ENCODE measurements around the gene PLPPR1. TPM values are rescaled to one million over a fixed set of nuclear protein-coding genes. Genes with fewer than 3 reads are reported as not detected.

The PLPPR1 gene
- total RNA-seq, 1 donor from 2014 or later: not detected

DNA sequence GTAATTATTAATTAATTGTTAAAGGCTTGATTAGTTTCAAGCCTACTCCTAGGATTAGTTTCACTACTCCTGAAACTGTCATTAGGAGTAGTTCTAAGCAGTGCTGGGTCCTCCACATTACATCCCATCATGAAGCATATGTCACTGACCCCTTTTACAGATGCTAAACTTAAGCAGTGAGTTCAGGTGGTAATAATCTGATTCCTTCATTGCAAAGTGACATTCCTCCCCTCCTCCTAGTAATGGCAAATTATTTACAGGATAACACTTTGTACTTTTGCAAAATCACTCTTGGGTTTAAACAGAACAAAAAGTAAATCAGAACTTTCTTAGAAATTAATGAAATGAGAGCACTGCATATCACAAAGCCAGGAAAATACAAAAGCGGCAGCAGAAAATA, 303.8 kb downstream of the PLPPR1 start:
- Mint-ChIP-seq H3K27me3 (ENCODE audit: unreplicated experiment) (peaks cover 16% of the 10 kb centered on the region), H3K9me3 (ENCODE audit: unreplicated experiment) (no peaks in the 10 kb centered on the region), H3K27ac (ENCODE audit: unreplicated experiment) (no peak overlapping the region), H3K4me3 (ENCODE audit: unreplicated experiment) (no peak overlapping the region), H3K4me1 (ENCODE audit: unreplicated experiment) (no peaks in the 10 kb centered on the region), H3K36me3 (ENCODE audit: unreplicated experiment) (no peaks in the 10 kb centered on the region)
- TF ChIP-seq CTCF (IDR thresholded peaks at IDR 0.05): no peak
- DNase-seq (ENCODE audit: extremely low spot score, unreplicated experiment): no peak

GRCh38 chr9:101333490-101333889, 305.0 kb downstream of the PLPPR1 start:
- H3K9me3 Mint-ChIP-seq (ENCODE audit: unreplicated experiment): no peaks in the 10 kb centered on the region
- H3K4me3 Mint-ChIP-seq (ENCODE audit: unreplicated experiment): no peak overlapping the region
- peaks cover 16% of the 10 kb centered on the region for H3K27me3 Mint-ChIP-seq (ENCODE audit: unreplicated experiment)
- H3K4me1 Mint-ChIP-seq (ENCODE audit: unreplicated experiment): no peaks in the 10 kb centered on the region
- no peaks in the 10 kb centered on the region for H3K36me3 Mint-ChIP-seq (ENCODE audit: unreplicated experiment)
- DNase-seq (ENCODE audit: extremely low spot score, unreplicated experiment): no peak
- no peak for TF ChIP-seq CTCF (IDR thresholded peaks at IDR 0.05)
- no peak overlapping the region for H3K27ac Mint-ChIP-seq (ENCODE audit: unreplicated experiment)

GRCh38 chr9:101333926-101334702, 305.6 kb downstream of the PLPPR1 start:
- Mint-ChIP-seq H3K9me3 (ENCODE audit: unreplicated experiment) (no peaks in the 10 kb centered on the region), H3K27ac (ENCODE audit: unreplicated experiment) (no peak overlapping the region), H3K4me3 (ENCODE audit: unreplicated experiment) (no peak overlapping the region), H3K4me1 (ENCODE audit: unreplicated experiment) (no peaks in the 10 kb centered on the region), H3K36me3 (ENCODE audit: unreplicated experiment) (no peaks in the 10 kb centered on the region), H3K27me3 (ENCODE audit: unreplicated experiment) (peaks cover 14% of the 10 kb centered on the region)
- TF ChIP-seq CTCF (IDR thresholded peaks at IDR 0.05): no peak
- DNase-seq (ENCODE audit: extremely low spot score, unreplicated experiment): no peak

DNA sequence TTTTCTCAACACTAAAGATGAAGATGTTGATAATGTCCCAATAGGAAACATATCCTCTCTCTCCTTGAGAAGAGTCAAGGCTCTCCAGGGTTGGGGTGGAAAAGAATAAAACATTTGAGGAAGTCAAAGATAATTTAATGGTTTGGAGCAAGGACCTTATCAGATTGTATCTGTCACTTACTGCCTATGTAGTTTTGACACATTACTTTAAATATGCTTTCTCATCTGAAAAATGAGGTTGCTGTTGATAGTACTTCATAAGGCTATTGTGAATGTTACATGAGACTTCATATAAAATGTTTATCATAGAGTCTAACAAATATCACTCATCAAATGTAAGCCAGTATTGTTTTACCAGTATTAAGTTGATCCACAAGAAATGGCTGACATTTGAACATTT, 307.6 kb downstream of the PLPPR1 start:
- Mint-ChIP-seq H3K27me3 (ENCODE audit: unreplicated experiment) (peaks cover 13% of the 10 kb centered on the region), H3K36me3 (ENCODE audit: unreplicated experiment) (no peaks in the 10 kb centered on the region)

More for the DNA sequence above, 307.6 kb downstream of the PLPPR1 start:
- H3K9me3 Mint-ChIP-seq (ENCODE audit: unreplicated experiment): no peaks in the 10 kb centered on the region
- H3K4me1 Mint-ChIP-seq (ENCODE audit: unreplicated experiment): no peaks in the 10 kb centered on the region
- no peak for DNase-seq (ENCODE audit: extremely low spot score, unreplicated experiment)
- no peak for TF ChIP-seq CTCF (IDR thresholded peaks at IDR 0.05)
- no peak overlapping the region for H3K27ac Mint-ChIP-seq (ENCODE audit: unreplicated experiment)
- no peak overlapping the region for H3K4me3 Mint-ChIP-seq (ENCODE audit: unreplicated experiment)
